Osteocyte (in vitro differentiated cells): ENCODE data around the gene CTSC. TPM values are rescaled to one million over a fixed set of nuclear protein-coding genes. Genes with fewer than 3 reads are reported as not detected.

Source experiments
- DNase-seq: peaks from one replicate; pipeline ENCODE4 v3.0.0; 2021; ENCODE audit warnings: mixed read lengths; ENCODE audit not compliant: unreplicated experiment; ENCODE audit errors: extremely low spot score
- H3K27ac Mint-ChIP-seq: one replicate; pipeline ENCODE4 v1.8.0; 2021; ENCODE audit warnings: mild to moderate bottlenecking, mixed read lengths; ENCODE audit not compliant: unreplicated experiment
- H3K27me3 Mint-ChIP-seq: one replicate; pipeline ENCODE4 v1.8.0; 2021; ENCODE audit warnings: mixed read lengths; ENCODE audit not compliant: unreplicated experiment
- H3K36me3 Mint-ChIP-seq: one replicate; pipeline ENCODE4 v1.8.0; 2021; ENCODE audit warnings: mixed read lengths; ENCODE audit not compliant: unreplicated experiment
- H3K4me1 Mint-ChIP-seq: one replicate; pipeline ENCODE4 v1.8.0; 2021; ENCODE audit warnings: mixed read lengths; ENCODE audit not compliant: unreplicated experiment
- H3K4me3 Mint-ChIP-seq: one replicate; pipeline ENCODE4 v1.8.0; 2021; ENCODE audit warnings: mild to moderate bottlenecking, moderate library complexity, mixed read lengths; ENCODE audit not compliant: unreplicated experiment
- H3K9me3 Mint-ChIP-seq: one replicate; pipeline ENCODE4 v1.8.0; 2021; ENCODE audit warnings: mixed read lengths; ENCODE audit not compliant: unreplicated experiment
- total RNA-seq: library from RNA; stranded (reverse); gene quantifications from 2 replicates; pipeline ENCODE4 v1.2.1, GENCODE V29; 2021
- TF ChIP-seq, protein P1 (sequence below): fragments of 200-600 bp; sonication (generic); IDR thresholded peaks from 2 replicates; pipeline ENCODE4 v1.5.0; 2021; ENCODE audit warnings: antibody characterized with exemption, mild to moderate bottlenecking, moderate library complexity

Gene CTSC
- total RNA-seq, 1 donor from 2014 or later, result 1.3 TPM

DNA sequence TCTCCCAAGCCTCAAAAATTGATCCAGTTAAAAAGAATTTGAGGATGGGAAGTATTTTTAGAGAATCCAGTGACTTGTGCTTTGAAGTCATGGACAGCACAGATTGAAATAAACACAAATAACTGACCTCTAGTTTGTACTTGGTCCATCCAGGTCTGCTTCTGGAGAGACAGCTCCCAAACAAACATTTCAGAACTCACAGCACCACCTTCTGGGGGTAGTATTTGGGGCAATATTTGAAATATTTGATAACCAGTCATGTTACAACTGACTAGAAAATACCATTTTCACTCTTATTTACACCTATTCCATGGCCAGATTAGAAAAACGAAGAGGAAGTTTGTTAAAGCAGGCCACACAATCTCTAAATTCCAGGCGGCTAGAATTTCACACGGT, 56.2 kb downstream of the CTSC start:
- H3K36me3 Mint-ChIP-seq, result no peaks in the 10 kb centered on the region
- no peaks in the 10 kb centered on the region for H3K9me3 Mint-ChIP-seq
- H3K27me3 Mint-ChIP-seq, result peaks cover 2% of the 10 kb centered on the region
- no peak overlapping the region for H3K4me3 Mint-ChIP-seq
- TF ChIP-seq, protein P1, sequence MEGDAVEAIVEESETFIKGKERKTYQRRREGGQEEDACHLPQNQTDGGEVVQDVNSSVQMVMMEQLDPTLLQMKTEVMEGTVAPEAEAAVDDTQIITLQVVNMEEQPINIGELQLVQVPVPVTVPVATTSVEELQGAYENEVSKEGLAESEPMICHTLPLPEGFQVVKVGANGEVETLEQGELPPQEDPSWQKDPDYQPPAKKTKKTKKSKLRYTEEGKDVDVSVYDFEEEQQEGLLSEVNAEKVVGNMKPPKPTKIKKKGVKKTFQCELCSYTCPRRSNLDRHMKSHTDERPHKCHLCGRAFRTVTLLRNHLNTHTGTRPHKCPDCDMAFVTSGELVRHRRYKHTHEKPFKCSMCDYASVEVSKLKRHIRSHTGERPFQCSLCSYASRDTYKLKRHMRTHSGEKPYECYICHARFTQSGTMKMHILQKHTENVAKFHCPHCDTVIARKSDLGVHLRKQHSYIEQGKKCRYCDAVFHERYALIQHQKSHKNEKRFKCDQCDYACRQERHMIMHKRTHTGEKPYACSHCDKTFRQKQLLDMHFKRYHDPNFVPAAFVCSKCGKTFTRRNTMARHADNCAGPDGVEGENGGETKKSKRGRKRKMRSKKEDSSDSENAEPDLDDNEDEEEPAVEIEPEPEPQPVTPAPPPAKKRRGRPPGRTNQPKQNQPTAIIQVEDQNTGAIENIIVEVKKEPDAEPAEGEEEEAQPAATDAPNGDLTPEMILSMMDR, result no peak
- peaks cover 8% of the 10 kb centered on the region for H3K4me1 Mint-ChIP-seq
- no peak overlapping the region for H3K27ac Mint-ChIP-seq
- no peak for DNase-seq

DNA sequence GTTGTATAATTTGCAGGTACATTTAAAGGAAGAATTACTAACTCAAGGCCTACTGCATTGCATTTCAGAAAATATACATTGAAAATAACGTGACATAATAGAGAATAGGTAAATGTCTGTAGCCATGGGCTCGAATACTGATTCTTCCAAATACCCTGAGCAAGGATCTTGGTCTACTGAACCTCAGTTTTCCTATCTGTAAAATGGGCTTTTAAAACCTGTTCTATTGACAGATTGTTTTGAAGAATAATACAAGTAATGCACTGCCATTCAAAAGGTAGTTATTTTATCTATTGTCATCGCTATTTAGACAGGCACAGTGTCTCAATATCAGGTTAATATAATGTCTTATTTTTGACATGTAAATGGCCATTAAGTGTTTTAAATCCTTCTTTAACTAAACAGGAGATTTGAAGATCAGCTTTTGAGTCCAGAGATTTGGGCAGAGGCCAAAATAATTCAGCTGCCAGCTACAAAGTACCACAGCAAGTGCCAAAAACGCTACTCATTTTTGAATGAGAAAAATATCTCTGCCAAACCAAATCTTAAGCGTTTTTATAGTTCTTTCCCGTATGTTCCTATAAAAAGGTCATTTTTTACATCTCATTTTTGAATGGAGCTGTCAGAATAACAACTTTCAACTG, 56.7 kb downstream of the CTSC start:
- DNase-seq, result no peak

DNA sequence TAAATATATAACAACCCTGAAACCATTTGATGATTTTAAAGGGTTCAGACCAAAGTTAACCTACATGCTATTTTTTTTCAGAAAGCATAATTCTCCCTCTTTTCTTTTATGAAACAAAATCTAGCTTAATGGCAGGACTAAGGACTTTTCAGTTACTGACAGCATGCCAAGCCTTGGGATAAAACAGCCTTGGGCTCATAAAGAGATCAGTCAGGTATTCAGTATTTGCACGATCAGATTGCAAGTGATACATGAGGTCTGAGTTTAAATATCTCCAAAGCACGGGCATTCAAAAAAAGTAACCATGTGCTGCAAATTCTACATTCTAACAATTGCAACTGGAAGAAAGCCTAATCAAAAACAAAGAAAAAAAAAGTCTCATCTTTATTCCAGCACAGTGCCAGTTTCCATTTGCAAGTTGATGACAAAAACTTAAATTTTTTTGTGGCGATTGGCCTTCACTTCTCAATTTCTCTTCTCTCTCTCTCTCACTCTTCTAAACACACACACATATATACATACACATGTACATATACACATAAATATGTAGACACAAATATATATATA, 60.1 kb downstream of the CTSC start:
- Mint-ChIP-seq H3K9me3 (no peaks in the 10 kb centered on the region), H3K4me1 (no peaks in the 10 kb centered on the region), H3K36me3 (no peaks in the 10 kb centered on the region), H3K4me3 (no peak overlapping the region), H3K27ac (no peak overlapping the region), H3K27me3 (peaks cover 2% of the 10 kb centered on the region)
- TF ChIP-seq, protein P1, result no peak
- DNase-seq, result no peak

More for the DNA sequence above, 56.7 kb downstream of the CTSC start:
- Mint-ChIP-seq H3K4me1 (peaks cover 8% of the 10 kb centered on the region), H3K27ac (no peak overlapping the region), H3K27me3 (peaks cover 2% of the 10 kb centered on the region), H3K4me3 (no peak overlapping the region), H3K9me3 (no peaks in the 10 kb centered on the region), H3K36me3 (no peaks in the 10 kb centered on the region)
- TF ChIP-seq, protein P1, result no peak

DNA sequence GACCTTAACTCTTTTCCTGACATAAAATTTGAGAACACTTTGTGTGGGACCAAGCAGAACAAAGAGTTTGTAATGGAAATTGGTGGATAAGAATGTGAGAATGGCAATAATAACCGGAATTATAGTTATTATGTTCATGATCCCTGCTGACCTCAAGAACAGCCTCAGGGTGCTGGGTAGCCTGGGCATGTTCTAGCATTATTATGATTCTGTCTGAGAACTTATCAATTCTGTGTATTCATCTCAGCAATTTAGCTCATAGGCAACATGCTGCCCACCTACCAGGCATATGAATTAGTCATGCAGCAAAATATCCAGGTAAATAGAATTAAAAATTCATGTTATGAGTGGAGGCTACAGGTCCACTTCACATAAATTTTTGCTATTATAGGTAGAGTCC, 61.9 kb downstream of the CTSC start:
- Mint-ChIP-seq H3K4me3 (no peak overlapping the region), H3K9me3 (no peaks in the 10 kb centered on the region), H3K4me1 (no peaks in the 10 kb centered on the region), H3K27ac (no peak overlapping the region), H3K27me3 (peaks cover 9% of the 10 kb centered on the region), H3K36me3 (no peaks in the 10 kb centered on the region)
- TF ChIP-seq, protein P1, result no peak
- DNase-seq, result no peak

DNA sequence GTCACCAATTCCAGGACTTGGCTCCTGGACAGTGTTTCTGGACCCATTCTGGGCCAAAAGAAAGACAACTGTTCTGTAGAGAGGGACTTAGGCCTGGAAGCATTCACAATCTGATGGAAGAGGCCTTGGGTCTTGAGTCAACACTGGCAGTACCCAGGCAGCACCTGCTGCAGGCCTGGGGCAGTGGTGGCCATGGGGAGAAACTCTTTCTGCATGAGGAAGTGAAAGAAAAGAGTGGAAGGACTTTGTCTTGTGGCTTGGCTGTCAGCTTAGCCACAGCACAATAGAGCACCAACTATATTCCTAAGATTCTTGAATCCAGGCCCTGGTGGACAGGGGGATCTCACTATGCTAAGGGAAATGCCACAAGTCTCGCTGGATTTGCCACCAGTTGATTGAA, 70.6 kb downstream of the CTSC start:
- Mint-ChIP-seq H3K4me3 (no peak overlapping the region), H3K9me3 (peaks cover 8% of the 10 kb centered on the region), H3K36me3 (no peaks in the 10 kb centered on the region), H3K27ac (no peak overlapping the region), H3K4me1 (no peaks in the 10 kb centered on the region), H3K27me3 (peaks cover 8% of the 10 kb centered on the region)
- TF ChIP-seq, protein P1, result no peak
- no peak for DNase-seq
